Keratinocyte (primary cell): ENCODE measurements around the gene OBSCN. TPM values are rescaled to one million over a fixed set of nuclear protein-coding genes. Genes with fewer than 3 reads are reported as not detected.

Source experiments
- DNase-seq: peaks from one replicate; pipeline ENCODE4 v3.0.0-alpha.2; 2011; ENCODE audit warnings: low read depth, missing footprints, low spot score
- FAIRE-seq: peaks from 2 replicates; lab custom pipeline; 2011; peaks lifted over from hg19 to GRCh38; lab: Jason Lieb, UNC
- H2AFZ ChIP-seq: 2 replicates; pipeline ENCODE4 v1.6.0; 2012; ENCODE audit warnings: low read length, control low read depth, inconsistent platforms; ENCODE audit not compliant: control insufficient read depth
- H3K27ac ChIP-seq: 2 replicates; pipeline ENCODE4 v1.5.1; 2011; ENCODE audit warnings: low read length; ENCODE audit not compliant: control insufficient read depth, insufficient read depth
- H3K27me3 ChIP-seq: 3 replicates; pipeline ENCODE4 v1.6.0; 2011; ENCODE audit warnings: low read length; ENCODE audit not compliant: control insufficient read depth, insufficient read depth; ENCODE audit errors: extremely low read depth
- H3K36me3 ChIP-seq, 2 experiments: 2 replicates in 1 of 2; 3 replicates in 1 of 2; pipeline ENCODE4 v1.5.1; 2011; ENCODE audit warnings: low read length in 2 of 2, mild to moderate bottlenecking in 1 of 2; ENCODE audit not compliant: control insufficient read depth in 2 of 2, insufficient read depth in 2 of 2; ENCODE audit errors: extremely low read depth in 1 of 2
- H3K4me1 ChIP-seq: 3 replicates; pipeline ENCODE4 v1.5.1; 2011; ENCODE audit warnings: low read length; ENCODE audit not compliant: control insufficient read depth, insufficient read depth; ENCODE audit errors: extremely low read depth
- H3K4me2 ChIP-seq: 3 replicates; pipeline ENCODE4 v1.6.0; 2011; ENCODE audit warnings: low read depth, low read length; ENCODE audit not compliant: control insufficient read depth, insufficient read depth; ENCODE audit errors: extremely low read depth
- H3K4me3 ChIP-seq, 3 experiments: fragments of 200-600 bp in 1 of 3; sonication (generic) in 1 of 3; 2 replicates in 2 of 3; 3 replicates in 1 of 3; pipeline ENCODE4 v1.5.1; 2011 to 2016; ENCODE audit warnings: low read length in 3 of 3, mild to moderate bottlenecking in 3 of 3, control low read depth in 2 of 3, inconsistent platforms in 1 of 3, low read depth in 1 of 3, mixed read lengths in 1 of 3, mixed run types in 1 of 3, moderate library complexity in 1 of 3; ENCODE audit not compliant: control insufficient read depth in 2 of 3, insufficient read depth in 2 of 3; ENCODE audit errors: extremely low read depth in 1 of 3
- H3K79me2 ChIP-seq: 2 replicates; pipeline ENCODE4 v1.6.0; 2012; ENCODE audit warnings: low read length; ENCODE audit not compliant: control insufficient read depth, insufficient read depth
- H3K9ac ChIP-seq: 3 replicates; pipeline ENCODE4 v1.6.0; 2011; ENCODE audit warnings: low read length; ENCODE audit not compliant: control insufficient read depth, insufficient read depth; ENCODE audit errors: extremely low read depth
- H3K9me1 ChIP-seq: 3 replicates; pipeline ENCODE4 v1.6.0; 2011; ENCODE audit warnings: low read length; ENCODE audit not compliant: control insufficient read depth, insufficient read depth; ENCODE audit errors: extremely low read depth
- H3K9me3 ChIP-seq: 2 replicates; pipeline ENCODE4 v1.5.1; 2012; ENCODE audit warnings: low read depth, low read length; ENCODE audit not compliant: control insufficient read depth
- H4K20me1 ChIP-seq: 3 replicates; pipeline ENCODE4 v1.6.0; 2011; ENCODE audit warnings: low read length; ENCODE audit not compliant: control insufficient read depth, insufficient read depth; ENCODE audit errors: extremely low read depth
- EZH2 ChIP-seq: IDR thresholded peaks from one replicate; pipeline ENCODE4 v1.6.1; 2012; ENCODE audit warnings: inconsistent platforms, mild to moderate bottlenecking, low read length, moderate library complexity
- dilution Hi-C: fragments of 300-500 bp; cut with MboI; formaldehyde crosslinking; loops from one replicate; pipeline ENCODE4 v1.7.0; 2020; ENCODE audit warnings: low sequenced_read_pairs; ENCODE audit not compliant: extremely low pct_ligation_motif_present
- polyA plus RNA-seq, 5 experiments: library from polyadenylated mRNA; depleted of rRNA in 3 of 5; stranded (reverse) in 3 of 5; stranded (forward) in 1 of 5; unstranded in 1 of 5; fragments of >200 nt; gene quantifications; 1 replicate in 1 of 5; 2 replicates in 3 of 5; 3 replicates in 1 of 5; pipeline versions ENCODE4 v1.2.1 to v1.2.3, GENCODE V29; 2011 to 2012; ENCODE audit warnings: missing spikeins in 2 of 5, low read depth in 1 of 5, low replicate concordance in 1 of 5
- TF ChIP-seq, protein P1 (sequence below), 3 experiments: IDR thresholded peaks in 1 of 3; conservative IDR thresholded peaks in 1 of 3; optimal IDR thresholded peaks in 1 of 3; 2 replicates in 2 of 3; 3 replicates in 1 of 3; pipeline versions ENCODE3 to v1.5.1; 2011; ENCODE audit warnings: low read length in 3 of 3, mild to moderate bottlenecking in 3 of 3, moderate library complexity in 2 of 3, control low read depth in 1 of 3, inconsistent platforms in 1 of 3; ENCODE audit not compliant: insufficient read depth in 2 of 3; ENCODE audit errors: extremely low read depth in 1 of 3

The OBSCN gene
- polyA plus RNA-seq, 1 donor (not counting 4 experiments of a cell fraction or from before 2014, with no cell fraction given) = 1.8 TPM

DNA sequence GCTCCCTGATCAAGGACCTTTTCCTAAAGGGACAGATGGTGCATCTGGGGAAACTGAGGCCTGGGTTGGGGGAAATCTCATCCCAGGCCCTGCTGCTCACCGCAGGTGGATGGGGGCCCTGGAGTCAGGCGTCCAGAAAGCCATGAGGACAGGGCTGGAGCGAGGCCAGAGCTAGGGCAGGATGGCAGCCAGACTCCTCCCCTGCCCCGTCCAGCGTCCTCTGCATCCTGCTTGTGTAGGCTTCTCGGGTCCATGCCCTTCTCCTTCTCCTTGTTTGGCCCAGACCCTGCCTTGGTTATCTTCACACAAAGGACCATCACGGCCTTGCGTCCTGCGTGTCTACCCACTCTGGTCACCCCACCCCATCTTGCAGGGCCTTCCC lies 155.8 kb downstream of the OBSCN start:
- Histone ChIP-seq H3K4me3 (no peak overlapping the region), H3K27ac (no peak overlapping the region)
- FAIRE-seq = no peak

GRCh38 chr1:228364068-228364705 lies 156.3 kb downstream of the OBSCN start:
- no peaks in the 10 kb centered on the region for H3K79me2 ChIP-seq
- dilution Hi-C loops = no loop called here
- H3K4me1 ChIP-seq = no peaks in the 10 kb centered on the region
- no peak for FAIRE-seq
- H3K36me3 ChIP-seq = no peaks in the 10 kb centered on the region
- TF ChIP-seq, protein P1, sequence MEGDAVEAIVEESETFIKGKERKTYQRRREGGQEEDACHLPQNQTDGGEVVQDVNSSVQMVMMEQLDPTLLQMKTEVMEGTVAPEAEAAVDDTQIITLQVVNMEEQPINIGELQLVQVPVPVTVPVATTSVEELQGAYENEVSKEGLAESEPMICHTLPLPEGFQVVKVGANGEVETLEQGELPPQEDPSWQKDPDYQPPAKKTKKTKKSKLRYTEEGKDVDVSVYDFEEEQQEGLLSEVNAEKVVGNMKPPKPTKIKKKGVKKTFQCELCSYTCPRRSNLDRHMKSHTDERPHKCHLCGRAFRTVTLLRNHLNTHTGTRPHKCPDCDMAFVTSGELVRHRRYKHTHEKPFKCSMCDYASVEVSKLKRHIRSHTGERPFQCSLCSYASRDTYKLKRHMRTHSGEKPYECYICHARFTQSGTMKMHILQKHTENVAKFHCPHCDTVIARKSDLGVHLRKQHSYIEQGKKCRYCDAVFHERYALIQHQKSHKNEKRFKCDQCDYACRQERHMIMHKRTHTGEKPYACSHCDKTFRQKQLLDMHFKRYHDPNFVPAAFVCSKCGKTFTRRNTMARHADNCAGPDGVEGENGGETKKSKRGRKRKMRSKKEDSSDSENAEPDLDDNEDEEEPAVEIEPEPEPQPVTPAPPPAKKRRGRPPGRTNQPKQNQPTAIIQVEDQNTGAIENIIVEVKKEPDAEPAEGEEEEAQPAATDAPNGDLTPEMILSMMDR (optimal IDR thresholded peaks at IDR 0.05 in 1 of 3, IDR thresholded peaks at IDR 0.05 in 1 of 3, conservative IDR thresholded peaks at IDR 0.05 in 1 of 3; ENCODE audit: extremely low read depth in 1 of 3, insufficient read depth in 2 of 3, low read length in 3 of 3) = no peak
- TF ChIP-seq EZH2 = no peak
- no peaks in the 10 kb centered on the region for H3K9me3 ChIP-seq
- H4K20me1 ChIP-seq = no peaks in the 10 kb centered on the region
- no peak overlapping the region for H3K9ac ChIP-seq
- H2AFZ ChIP-seq = no peak overlapping the region
- no peaks in the 10 kb centered on the region for H3K27me3 ChIP-seq
- no peak for DNase-seq
- H3K4me2 ChIP-seq = no peak overlapping the region
- no peaks in the 10 kb centered on the region for H3K9me1 ChIP-seq
- H3K27ac ChIP-seq = no peak overlapping the region
- no peak overlapping the region for H3K4me3 ChIP-seq

More for the DNA sequence above, 155.8 kb downstream of the OBSCN start:
- no peaks in the 10 kb centered on the region for H4K20me1 ChIP-seq
- no peak overlapping the region for H3K4me2 ChIP-seq
- H3K4me1 ChIP-seq = no peaks in the 10 kb centered on the region
- TF ChIP-seq, protein P1 (optimal IDR thresholded peaks at IDR 0.05 in 1 of 3, IDR thresholded peaks at IDR 0.05 in 1 of 3, conservative IDR thresholded peaks at IDR 0.05 in 1 of 3; ENCODE audit: extremely low read depth in 1 of 3, insufficient read depth in 2 of 3, low read length in 3 of 3) = no peak
- TF ChIP-seq EZH2 = no peak
- no peaks in the 10 kb centered on the region for H3K9me3 ChIP-seq
- no peaks in the 10 kb centered on the region for H3K36me3 ChIP-seq
- no peaks in the 10 kb centered on the region for H3K27me3 ChIP-seq
- H3K9ac ChIP-seq = no peak overlapping the region
- dilution Hi-C loops = no loop called here
- no peaks in the 10 kb centered on the region for H3K79me2 ChIP-seq
- H3K9me1 ChIP-seq = no peaks in the 10 kb centered on the region
- H2AFZ ChIP-seq = no peak overlapping the region
- no peak for DNase-seq
